Activated CD4-positive, alpha-beta T cell treated with anti-CD3 and anti-CD28 coated beads, Interleukin-2, amount 50 U/mL, for 1 hour (primary cell): ENCODE results near the gene ANGEL2.
"Not testable (repeated sequence)": the region's sequence is repeated elsewhere in the genome, so short reads cannot be mapped to it uniquely, and the experiment has no call there.

Experiments
- DNase-seq: peaks from one replicate; pipeline ENCODE4 v3.0.0-alpha.2; 2020

The ANGEL2 gene

DNA sequence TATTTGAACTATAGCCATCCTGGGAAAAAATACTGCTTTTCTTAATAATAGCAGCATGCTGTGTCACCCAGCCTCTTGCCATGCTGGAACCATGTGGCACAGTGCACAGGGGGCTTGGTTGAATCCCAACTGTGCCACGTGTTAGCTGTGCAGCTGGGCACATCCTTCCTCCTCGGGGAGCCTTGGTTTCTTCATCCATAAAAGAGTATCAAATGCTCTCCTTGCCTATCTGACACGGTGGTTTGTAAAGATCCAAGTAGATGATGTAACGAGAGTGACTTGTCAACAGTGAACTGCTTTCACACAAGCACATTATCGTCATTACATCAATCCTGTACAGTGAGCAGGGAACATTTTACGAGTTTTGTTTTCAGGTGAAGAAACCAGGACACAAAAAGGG lies 41.0 kb downstream of the ANGEL2 start:
- DNase-seq: no peak

DNA sequence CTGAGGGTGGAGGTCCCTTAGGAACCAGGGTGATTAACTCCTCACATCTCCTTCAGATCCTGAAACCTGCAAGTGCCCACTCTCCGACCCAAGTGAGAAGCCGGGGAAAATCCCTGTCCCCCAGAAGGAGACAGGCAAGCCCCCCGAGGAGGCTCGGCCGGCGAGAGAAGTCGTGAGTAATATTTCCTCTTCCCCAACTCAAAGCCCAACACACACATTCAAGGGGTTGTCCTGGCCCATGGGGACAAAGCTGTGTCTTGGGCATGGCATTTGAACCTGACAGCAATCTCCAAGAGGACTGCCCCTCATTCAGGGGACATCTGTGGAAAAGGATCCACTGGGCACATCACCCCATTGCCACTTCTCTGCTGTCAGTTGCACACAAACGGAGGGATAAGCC lies 41.8 kb downstream of the ANGEL2 start:
- no peak for DNase-seq

DNA sequence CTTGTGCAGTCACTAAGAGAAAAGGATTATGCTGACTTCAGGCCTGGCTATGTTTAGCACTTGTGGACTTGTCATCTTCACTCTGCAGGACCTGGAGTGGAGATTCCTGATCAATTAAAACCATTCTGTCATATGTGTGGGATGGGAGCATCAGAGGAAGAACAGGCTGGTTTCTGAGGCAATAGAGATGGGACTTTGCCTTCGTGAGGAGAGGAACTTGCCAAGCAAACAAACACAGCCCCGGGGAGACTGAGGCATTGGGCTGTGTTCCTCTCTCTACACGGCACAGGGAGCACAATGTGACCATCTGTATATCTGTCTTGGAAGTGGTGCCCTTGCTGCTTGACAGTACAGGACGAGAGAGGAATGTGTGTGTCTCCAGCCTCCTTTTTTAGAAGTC lies 42.2 kb downstream of the ANGEL2 start:
- no peak for DNase-seq

DNA sequence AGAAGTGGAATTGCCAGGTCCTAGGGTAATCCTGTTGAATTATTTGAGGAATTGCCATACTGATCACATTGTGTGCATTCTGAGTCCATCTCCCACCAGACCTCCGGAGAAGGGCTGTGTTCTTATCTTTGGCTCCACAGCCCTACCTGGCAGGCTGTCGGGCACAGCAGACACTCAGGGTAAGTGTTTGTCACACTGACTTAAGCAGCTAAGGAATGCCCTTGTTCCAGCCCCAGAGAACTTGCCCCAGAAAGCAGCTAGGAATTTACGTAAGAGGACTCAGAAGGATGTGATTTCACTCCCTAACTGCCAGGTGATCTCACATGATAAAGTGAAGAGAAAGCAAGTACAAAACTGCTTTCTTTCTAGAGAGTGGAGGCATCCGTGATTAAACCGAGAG lies 44.4 kb downstream of the ANGEL2 start:
- no peak for DNase-seq

DNA sequence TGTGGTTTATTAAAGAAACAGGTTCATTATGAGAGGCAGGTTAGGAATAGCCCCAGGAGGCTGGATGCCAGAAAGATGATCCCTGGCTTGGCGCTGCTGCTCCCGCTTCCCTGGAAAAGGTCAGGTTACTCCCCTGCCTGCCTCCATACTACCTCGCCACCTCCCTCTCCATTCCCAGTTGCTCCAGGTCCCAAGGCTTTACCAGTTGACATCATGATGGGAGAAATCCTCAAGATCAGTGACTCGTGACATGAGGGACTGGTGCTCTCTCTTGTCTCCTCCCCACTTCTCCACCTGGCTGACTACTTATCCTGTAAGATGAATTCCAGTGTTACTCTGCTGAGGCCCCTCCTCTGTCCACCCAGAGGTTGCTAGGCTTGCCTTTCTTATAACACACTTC lies 45.6 kb downstream of the ANGEL2 start:
- DNase-seq: no peak

DNA sequence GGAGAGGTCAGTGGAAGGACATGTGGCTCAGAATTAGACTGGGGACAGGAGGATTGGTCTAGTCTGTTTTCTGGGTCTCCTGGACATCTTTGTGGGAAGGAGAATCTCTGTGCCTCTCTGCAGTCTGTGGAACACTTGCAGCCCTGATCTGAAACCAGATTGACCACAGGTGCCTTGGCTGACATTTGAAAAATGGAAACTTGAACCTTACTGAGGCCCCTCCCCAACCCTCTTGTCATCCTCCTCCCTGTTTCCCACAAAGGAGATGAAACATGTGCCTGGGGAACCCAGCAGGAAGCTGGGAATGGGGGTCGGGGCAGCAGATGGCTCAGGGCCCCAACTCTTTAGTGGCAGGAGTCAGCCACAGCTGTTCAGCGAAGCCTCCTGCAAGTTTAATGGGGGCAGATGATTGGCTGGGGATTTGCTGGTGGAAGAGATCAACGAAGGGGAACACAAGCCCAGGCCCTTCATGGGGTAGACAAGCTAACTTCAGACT lies 47.3 kb downstream of the ANGEL2 start:
- DNase-seq: no peak

DNA sequence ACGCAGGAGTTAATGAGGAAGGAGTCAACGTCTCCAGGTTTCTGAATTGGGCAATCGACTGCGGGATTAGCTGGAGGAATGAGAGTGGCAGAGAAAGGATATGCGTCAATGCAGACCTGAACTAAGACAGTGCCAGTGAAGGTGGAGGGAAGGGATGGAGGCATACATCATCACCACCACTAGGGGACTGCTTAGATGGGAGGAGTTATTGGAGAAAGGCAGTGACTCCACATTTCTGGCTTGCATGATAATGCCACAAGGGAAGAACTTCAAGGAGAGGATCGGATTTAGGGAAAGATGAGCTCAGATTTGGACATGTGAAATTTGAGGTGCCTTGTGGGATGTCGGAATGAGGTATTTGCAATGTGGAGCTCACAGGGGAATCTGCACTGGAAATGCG lies 47.9 kb downstream of the ANGEL2 start:
- no peak for DNase-seq

DNA sequence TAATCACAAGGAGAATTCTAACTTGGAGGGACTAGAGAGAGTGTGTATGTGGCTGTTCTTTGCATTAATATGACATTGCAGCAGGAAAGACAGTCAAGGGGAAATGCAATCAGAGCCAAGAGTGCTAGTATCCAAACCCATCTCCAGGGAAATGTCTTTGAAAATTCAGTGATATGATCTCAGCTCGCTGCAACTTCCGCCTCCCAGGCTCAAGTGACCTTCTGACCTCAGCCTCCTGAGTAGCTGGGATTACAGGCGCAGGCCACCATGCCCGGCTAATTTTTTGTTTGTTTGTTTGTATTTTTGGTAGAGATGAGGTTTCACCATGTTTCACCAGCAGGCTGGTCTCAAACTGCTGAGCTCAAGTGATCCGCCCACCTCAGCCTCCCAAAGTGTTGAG lies 49.1 kb downstream of the ANGEL2 start:
- DNase-seq: no peak

DNA sequence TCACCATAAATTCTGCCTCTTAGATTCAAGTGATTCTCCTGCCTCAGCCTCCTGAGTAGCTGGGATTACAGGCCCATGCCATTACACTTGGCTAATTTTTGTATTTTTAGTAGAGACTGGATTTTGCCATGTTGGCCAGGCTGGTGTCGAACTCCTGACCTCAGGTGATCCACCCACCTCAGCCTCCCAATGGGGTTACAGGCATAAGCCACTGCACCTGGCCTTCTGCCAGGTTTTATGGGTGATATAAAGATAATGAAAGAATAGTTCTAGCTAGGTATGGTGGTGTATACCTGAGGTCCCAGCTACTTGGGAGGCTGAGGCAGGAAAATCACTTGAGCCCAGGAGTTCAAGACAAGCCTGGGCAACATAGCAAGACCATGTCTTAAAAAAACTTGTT lies 50.7 kb downstream of the ANGEL2 start:
- DNase-seq: not testable (repeated sequence)

DNA sequence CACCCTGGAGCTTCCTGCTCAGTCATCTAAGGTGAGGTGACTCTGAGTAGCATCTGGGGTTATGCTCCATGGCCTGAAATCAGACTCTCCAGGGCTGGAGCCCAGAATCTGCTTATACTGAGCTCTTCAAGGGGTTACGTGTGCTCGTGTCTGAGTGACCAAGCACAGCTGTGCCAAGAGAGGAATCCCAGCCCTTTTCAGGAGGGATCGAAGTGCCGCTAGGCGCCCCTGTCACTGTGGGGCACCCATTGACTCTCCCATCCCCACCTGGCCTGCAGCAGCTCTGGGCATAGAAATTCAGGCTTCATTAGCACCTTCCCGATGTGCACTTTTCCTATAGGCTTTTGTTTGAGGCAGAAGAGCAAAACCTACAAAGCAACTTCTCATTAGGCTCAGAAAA lies 51.6 kb downstream of the ANGEL2 start:
- no peak for DNase-seq

DNA sequence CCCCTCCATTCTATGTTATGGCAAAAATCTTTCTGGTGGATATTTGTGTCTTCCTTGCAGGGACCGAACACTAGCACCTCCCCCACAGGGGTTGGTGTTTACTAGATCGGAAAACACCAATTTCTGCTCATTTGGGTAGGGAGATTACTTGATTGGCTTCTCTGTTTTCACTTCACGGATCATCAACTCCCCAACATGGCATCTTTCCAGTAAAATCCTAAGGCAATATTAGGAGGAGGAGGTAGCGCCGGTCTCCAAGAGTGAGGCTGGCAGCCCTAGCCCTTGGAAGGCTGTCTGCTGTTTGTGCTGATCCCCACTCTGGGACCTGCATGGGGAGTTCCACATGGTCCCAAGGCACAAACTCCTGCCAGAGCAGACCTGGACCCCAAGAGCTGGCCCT lies 53.2 kb downstream of the ANGEL2 start:
- DNase-seq: no peak

DNA sequence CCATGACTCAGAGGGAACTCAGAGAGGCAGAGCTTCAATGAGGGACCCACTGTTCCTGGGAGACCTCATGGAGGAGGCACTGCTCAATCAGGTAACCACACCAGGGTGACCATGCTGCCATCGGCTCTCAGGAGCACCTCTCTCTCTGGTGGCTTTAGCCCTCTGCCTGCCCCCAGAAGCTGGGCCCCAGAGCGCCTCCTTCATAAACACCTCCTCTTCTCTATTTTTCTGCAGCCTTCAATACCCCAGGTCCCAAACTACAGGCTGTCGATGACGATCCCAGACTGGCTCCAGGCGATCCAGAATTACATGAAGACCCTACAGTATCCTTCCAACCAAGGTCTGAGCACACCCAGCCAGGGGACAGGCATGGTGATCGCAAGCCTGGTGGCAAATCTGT lies 54.7 kb downstream of the ANGEL2 start:
- DNase-seq: no peak

DNA sequence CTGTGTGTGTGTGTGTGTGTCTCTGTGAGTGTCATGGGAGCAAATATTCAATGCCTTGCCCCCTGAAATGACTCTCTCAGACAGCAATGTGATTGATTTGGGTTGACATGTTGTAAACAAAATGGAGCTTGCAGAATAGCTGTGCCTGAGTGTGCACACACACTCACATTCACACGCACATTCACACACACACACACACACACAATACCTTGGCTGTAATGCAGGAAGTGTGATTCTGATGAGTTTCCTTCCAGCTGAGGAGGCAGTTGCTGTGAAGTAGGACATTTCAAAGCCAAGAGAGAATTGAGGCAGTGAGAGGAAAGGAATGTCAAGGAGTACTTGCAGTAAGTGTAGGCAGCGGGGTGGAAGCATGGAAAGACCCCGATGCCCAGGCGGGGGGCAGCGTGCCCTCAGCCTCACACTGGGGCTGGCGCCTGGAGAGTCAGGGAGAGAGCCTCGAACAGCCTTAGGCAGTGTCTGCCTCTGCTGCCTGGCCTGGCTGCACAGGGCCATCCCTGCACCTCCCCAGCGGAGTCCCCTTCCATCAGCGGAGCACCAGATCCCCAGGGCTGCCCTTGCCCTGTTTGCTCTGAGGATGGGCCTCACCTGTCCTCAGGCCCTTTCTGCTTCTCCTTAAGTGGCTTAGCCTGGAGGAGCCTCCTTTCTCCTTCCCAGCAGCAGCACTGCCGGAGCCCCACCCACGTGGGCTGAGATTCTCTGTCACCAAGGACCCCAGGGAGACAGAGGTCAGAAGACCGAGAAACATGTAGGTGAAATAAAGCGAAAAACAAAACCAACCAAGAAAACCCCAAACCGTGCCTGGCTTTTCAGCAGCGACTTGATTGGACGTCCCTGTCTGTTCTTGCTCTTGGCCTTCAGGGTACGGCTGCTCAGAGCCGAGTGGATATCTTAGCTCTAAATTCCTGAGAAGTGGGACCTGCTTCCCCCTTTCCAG lies 56.1 kb downstream of the ANGEL2 start:
- no peak for DNase-seq

DNA sequence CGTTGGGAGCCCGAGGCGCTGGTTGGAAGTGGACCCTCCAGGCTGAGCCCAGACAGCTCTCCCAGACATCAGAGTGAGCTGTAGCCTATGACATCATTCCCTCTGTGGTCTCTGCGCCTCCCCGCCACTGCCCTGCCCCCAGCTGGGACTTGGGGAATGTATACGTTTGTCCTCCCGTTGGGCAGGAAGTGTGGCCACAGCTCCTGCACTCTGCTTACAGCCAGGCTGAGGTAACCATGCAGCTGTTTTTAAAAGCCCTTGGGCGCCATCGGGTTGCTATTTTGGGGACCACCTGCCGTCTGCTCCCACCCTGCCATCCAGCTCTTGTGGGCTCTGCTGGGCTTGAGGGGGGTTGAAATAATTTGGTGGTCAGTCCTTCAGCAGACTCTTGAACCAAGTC lies 57.5 kb downstream of the ANGEL2 start:
- DNase-seq: no peak

DNA sequence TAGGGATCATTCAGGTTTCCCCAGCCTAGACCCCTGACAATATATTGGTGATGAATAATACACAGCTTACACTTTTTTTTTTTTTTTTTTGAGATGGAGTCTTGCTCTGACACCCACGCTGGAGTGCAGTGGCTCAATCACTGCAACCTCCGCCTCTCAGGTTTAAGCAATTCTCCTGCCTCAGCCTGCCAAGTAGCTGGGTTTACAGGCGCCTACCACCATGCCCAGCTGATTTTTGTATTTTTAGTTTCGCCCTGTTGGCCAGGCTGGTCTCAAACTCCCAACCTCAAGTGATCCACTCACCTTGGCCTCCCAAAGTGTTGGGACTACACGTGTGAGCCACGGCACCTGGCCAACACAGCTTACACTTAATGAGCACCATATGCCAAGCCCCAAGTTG lies 58.1 kb downstream of the ANGEL2 start:
- no peak for DNase-seq

DNA sequence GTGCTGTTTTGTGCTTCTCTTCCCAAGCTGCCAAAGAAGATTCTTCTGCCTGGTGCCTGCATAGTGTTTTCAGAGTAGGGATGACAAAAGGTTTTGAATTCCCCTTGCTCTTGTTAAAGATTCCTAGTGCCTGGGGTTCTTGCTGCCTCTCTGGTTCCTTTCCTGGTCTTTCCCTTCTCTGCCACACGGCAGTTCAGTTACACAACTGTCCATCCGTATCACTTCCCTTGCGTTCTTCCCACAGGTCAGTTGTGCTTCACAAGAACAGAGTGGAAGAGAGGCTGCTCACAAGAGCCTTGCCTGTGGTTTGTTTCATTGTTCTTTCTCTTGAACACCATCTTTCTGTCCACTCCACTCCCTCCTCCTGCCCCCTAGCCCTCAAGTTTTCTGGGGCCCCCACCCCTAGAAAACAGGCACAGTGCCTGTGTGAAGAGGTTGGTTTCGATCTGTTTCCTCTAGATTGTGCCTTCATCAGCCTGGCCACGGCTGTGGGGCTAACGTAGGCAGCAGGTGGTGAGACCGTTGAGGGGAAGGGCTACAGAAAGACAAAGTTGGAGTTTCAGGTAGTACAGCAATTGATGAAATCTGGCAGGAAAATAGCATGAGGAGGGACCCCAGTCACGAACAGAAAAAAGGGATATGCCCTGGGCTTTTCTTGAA lies 59.6 kb downstream of the ANGEL2 start:
- DNase-seq: no peak

DNA sequence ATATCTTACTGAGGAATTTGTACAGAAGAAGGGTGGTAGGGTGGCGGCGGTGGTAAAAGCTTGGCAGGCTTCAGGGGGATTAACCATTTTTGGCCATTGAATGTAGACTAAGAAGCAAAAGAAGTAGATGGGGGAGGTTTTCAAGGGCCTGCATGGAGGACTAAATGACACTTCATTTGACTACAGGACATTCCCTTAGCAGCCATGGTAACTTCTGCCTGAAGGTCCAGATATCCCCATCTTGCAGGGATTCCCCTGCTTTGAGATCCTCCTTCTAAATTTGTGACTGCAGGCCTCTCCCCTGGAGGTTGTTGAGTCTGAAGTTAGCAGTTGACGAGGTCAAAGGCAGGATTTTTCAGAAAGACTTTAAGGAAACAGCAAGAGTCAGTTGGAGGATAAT lies 60.6 kb downstream of the ANGEL2 start:
- no peak for DNase-seq

DNA sequence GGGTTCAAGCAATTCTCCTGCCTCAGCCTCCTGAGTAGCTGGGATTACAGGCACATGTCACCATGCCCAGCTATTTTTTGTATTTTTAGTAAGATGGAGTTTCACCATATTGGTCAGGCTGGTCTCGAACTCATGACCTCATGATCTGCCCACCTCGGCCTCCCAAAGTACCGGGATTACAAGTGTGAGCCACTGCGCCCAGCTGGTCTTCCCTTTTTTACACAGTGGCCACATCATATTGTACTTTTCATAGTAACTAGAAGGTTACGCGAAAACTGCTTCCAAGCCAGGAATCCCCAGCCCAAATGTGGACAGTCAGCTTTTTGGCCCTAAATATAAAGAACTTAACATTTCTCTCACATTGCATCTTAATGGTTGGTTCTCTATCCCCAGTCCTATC lies 61.2 kb downstream of the ANGEL2 start:
- DNase-seq: no peak

DNA sequence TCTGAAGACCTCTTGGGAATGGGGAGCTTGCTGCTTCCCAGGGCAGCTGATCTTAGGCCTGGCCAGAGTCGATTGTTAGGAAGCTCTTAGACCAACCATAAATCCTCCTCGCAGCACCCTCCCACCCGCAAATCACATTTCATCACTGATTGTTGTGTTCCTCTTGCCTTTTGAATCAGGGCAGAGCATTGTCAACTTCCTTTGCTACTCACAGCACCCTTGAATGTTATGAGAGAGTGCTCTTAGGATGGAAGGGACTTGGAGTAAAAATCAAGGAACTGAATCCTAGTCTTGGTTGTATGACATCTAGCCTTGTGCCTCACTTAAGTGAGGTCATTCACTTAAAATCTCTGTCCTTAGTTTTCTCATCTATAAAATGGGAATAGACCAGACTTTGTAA lies 62.3 kb downstream of the ANGEL2 start:
- DNase-seq: no peak

DNA sequence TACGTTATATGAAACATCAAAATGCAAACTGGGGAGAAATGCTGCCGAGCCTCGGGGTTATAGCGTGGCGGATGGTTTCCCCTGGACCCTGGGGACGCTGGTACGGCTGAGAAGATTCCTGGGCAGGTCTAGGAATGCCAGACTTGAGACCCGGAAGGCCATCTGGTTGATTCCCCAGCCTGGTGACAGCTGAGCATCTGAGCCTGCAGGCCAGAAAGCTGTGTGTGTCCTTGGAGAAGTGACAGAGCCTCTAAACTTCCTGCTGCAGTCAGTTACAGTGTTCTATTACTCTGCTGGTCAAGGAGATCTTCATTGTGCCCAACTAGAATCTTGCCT lies 63.1 kb downstream of the ANGEL2 start:
- no peak for DNase-seq

DNA sequence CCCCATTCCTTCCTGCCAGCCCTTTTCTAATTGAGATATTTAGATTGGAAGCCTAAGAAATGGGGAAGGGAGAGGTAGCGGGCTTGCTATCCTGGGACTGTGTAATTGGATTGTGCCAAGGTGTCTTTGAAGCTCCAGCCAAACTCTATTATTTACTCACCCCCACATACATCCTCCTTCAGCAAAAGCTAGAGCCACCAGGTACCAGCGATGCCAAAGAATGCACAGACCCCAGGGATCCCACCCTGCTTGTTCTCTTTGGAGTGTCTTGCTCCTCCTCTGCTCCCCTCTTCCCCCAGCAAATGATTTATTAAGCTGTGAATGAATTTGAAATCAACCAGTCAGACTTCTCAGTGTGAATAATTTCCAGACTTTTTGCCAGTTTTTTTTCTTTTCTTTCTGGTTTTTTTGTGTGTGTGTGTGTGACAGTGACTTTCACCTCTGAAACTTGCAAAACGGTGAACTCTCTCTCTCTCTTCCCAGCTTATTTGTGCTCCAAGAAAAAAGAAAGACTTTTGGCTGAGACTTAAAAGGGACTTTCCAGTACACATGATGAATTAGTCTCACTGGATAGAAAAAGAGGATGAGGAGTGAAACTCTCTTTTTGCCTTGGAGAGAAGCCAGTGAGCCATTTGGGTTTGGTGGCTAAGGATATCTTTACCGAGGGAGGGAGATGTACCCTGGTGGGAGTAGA lies 63.6 kb downstream of the ANGEL2 start:
- no peak for DNase-seq

DNA sequence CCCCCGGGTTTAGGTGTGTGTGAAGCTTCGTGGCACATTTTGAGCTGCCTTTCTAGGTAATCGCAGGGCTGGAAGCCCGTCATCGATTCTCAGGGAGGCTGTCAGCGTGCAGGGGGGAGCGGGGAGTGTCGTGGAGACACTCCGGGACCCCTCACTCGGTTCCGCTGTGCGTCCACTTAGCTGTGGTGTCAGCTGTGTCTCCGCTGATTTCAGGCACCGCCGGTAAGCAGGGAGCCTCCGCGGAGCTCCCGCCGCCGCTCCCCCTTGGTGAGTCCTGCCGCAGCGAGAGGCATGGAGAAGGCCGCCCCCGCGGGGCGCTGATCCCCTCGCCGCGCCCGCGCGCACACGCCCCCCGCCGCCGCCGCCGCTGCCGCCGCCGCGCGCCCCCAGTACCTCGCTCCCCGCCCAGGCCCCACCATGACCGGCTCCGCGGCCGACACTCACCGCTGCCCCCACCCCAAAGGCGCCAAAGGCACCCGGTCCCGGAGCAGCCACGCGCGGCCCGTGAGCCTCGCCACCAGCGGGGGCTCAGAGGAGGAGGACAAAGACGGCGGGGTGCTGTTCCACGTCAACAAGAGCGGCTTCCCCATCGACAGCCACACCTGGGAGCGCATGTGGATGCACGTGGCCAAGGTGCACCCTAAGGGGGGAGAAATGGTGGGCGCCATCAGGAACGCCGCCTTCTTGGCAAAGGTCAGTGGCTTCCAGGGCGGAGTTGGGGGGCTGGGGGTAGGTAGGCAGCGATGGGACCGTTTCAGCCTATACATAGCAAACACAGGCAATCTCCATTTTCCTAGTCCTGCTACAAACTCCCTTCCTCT lies 64.3 kb downstream of the ANGEL2 start:
- no peak for DNase-seq
